ENCODE data around the gene NHSL2.

DNA sequence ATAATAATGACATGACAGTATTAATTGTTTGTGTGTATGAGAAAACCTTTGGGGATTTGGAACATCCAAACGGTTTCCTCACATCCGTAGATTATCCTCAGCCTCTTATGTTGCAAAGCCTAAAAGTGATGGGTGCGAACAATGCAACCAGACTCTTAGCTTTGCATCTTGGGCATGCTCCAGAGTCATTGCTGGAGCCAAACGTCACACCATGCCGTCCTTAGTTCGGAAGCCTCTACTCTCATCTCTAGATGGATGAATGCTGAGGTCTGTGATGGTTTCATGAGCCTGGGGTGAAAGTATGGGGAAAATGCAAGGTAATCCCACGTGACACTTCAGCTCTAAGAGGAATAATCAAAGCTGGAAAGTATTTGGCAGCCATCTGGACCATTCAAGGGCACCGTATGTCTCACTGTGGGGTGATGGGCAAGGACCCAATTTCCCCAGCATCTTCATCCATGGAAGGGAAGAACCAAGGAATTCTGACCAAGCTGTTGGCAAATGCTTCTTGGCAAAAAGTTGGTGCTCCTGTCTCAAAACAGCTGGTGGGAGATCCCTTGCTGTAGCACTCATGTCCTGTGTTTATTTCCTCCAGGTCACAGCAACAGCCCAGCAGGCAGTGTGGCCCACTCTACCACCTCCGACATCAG lies 227.3 kb downstream of the NHSL2 start:
- TF ChIP-seq ZNF274 (IDR thresholded peaks at IDR 0.05; ENCODE audit: low read depth, low read length) = no peak
- no peak for TF ChIP-seq SUZ12 (IDR thresholded peaks at IDR 0.05; ENCODE audit: extremely low read depth, insufficient read depth, insufficient read length)

All from NT2/D1 (cell line).